HUES64 (cell line): Measurements from ENCODE around the gene ADAMTS14.

ENCODE experiments used
- H3K27ac ChIP-seq: 2 replicates; pipeline ENCODE4 v1.7.0; 2013; ENCODE audit warnings: low read depth, low read length, inconsistent platforms
- H3K27me3 ChIP-seq: 2 replicates; pipeline ENCODE4 v1.6.1; 2013; ENCODE audit warnings: mild to moderate bottlenecking, low read length; ENCODE audit not compliant: insufficient read depth
- H3K36me3 ChIP-seq: 2 replicates; pipeline ENCODE4 v1.6.1; 2013; ENCODE audit warnings: mild to moderate bottlenecking, low read length; ENCODE audit not compliant: insufficient read depth
- H3K4me1 ChIP-seq: 2 replicates; pipeline ENCODE4 v1.6.1; 2013; ENCODE audit warnings: mild to moderate bottlenecking, low read length, moderate library complexity; ENCODE audit not compliant: insufficient read depth
- H3K4me3 ChIP-seq: 2 replicates; pipeline ENCODE4 v1.5.1; 2013; ENCODE audit warnings: mild to moderate bottlenecking, low read length, moderate library complexity
- H3K9ac ChIP-seq: 2 replicates; pipeline ENCODE4 v1.6.1; 2013; ENCODE audit warnings: mild to moderate bottlenecking, low read depth, low read length
- H3K9me3 ChIP-seq: 2 replicates; pipeline ENCODE4 v1.6.1; 2013; ENCODE audit warnings: low read depth, low read length; ENCODE audit not compliant: insufficient read depth
- WGBS: fragments of 150-250, 120-280 bp; methylation state at CpG from one replicate; pipeline ENCODE4 v1.1.7; 2013; ENCODE audit warnings: missing lambda C conversion rate; 5-methylcytosine and 5-hydroxymethylcytosine counted together

The ADAMTS14 gene

DNA sequence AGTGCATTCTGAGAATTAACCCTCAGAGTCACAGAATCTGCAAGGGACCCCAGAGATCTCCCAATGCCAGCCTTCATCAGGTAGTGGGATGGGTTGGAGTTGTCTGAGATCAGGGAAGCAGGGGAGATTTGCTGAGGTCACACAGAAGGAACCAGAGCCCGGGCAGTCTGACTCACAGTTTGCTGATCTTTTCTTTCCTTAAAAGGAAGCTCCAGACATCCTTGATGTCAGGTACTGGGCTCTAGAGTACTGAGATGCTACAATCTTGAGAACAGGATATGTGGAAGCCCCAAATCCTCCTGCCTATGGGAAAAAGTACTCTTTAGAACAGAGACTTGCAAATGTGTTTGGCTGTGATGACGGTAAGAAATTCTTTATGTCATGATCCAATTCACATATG is 112.2 kb downstream of the ADAMTS14 start:
- no peaks in the 10 kb centered on the region for H3K4me1 ChIP-seq
- H3K4me3 ChIP-seq, result no peak overlapping the region
- H3K9ac ChIP-seq, result no peak overlapping the region
- H3K9me3 ChIP-seq, result no peaks in the 10 kb centered on the region
- no peaks in the 10 kb centered on the region for H3K27me3 ChIP-seq
- no peak overlapping the region for H3K27ac ChIP-seq
- WGBS, result 80% methylated on average over 2 of the region's 2 CpGs
- no peaks in the 10 kb centered on the region for H3K36me3 ChIP-seq

DNA sequence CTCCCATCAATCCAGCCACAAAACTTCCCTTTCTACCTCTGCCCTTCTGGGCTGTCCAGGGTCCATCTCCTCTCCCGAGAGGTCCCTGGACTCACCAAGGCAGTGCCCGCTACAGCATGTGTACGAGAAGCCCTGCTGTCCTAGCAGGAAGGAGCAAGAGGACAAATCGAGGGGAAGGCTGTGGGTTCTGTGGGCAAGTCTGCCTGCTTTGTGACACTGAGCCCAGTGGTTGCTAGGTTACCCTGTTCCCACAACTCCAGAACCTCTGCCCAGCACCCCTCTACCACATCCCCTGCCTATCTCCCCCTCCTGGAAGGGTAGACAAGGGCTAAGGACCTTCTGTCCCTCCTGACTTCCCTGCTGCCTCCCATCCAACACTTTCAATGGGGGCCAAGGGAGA is 112.9 kb downstream of the ADAMTS14 start, which contains the start of gene TBATA:
Gene TBATA, minus strand, starts transcription at position 188 of the 400 bp plus-strand sequence. CDS start 1,998 bp downstream, outside the sequence.
- Histone ChIP-seq H3K36me3 (no peaks in the 10 kb centered on the region), H3K27ac (no peak within 1 kb of the TSS), H3K9ac (no peak within 1 kb of the TSS), H3K4me1 (no peaks in the 10 kb centered on the region), H3K4me3 (no peak within 1 kb of the TSS), H3K27me3 (no peaks in the 10 kb centered on the region), H3K9me3 (no peaks in the 10 kb centered on the region)
- WGBS, result 89% methylated on average over 4 of the region's 4 CpGs

DNA sequence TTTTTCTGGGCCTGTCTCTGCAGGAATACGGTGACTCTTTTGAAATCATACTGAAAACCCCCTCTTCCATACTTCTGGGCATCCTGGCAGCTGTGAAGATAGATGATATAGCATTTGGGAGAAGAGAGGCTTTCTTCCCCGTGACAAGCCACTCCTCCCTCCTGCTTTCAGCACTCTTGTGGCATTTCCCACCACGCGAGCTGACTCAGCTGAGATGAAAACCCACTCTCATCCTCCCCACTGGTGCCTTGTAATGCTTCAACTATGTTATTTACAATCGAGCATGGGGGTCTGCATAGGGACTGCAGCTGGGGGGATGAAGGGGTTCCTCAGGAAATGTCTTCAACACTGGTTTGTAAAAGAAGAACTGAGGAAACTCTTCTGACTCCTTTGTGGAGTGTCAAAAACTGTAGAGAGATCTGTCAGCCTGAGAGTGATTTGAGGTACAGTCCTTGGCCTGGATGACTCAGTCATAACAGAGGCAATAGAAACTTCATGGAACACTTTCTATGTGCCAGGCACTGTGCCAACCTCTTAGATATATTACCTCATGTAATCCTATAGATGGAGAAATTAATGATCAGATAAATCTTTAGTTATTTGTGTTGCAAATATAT is 114.6 kb downstream of the ADAMTS14 start:
- H3K9me3 ChIP-seq, result no peaks in the 10 kb centered on the region
- no peaks in the 10 kb centered on the region for H3K36me3 ChIP-seq
- H3K4me3 ChIP-seq, result no peak overlapping the region
- no peak overlapping the region for H3K9ac ChIP-seq
- H3K4me1 ChIP-seq, result no peaks in the 10 kb centered on the region
- no peaks in the 10 kb centered on the region for H3K27me3 ChIP-seq
- H3K27ac ChIP-seq, result no peak overlapping the region
- WGBS, result 68% methylated on average over 5 of the region's 5 CpGs

DNA sequence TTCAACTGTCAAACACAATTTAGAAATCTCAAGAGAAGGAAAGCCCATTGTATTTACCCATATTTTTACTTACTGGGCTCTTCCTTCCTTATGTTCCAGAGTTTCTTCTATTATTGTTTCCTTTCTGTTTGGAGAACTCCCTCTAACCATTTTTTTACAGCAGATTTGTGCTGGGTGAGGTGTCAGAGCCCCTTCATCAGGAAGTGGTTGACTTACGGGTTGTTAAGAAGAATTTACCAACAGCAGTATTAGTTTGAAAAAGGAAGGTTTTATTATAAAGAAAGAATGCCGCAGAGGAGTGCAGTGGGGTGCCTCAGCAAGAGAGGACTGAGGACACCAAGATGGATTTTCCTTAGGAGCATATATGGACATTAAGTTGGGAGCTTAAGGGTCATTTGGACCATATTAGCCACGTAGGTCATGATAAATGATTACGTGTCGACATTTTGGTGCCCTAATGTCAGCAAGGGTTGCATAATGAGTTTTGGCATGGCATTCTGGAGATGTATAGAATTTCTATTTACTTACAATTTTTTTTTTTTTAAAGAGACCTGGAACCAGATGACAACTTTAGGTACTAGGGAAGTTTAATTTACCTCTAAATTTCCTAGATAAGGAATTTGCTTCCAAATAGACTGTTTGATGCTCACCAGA is 119.2 kb downstream of the ADAMTS14 start:
- Histone ChIP-seq H3K27ac (no peak overlapping the region), H3K9ac (no peak overlapping the region), H3K9me3 (no peaks in the 10 kb centered on the region), H3K36me3 (no peaks in the 10 kb centered on the region), H3K4me3 (no peak overlapping the region), H3K4me1 (no peaks in the 10 kb centered on the region), H3K27me3 (no peaks in the 10 kb centered on the region)
- 96% methylated on average over 5 of the region's 5 CpGs for WGBS

DNA sequence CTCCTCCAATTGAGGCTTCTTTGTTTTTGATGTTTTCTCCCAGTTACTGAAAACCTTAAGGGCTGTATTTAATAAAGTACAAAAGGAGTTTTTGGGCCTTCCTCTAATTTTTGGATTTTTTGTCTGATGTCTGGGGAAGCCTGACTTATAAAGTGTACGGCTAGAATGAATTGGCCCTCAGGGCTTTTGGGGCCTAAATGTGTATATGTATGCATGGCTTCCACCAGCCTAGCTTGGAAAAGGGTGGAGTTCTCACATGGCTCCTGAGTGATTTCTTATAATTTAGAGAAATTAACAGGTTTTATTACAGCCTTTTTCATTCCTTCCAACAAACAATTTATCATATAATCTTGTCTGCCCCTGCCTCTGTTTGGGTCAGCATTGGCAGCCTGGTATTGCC is 123.3 kb downstream of the ADAMTS14 start:
- H3K36me3 ChIP-seq, result no peaks in the 10 kb centered on the region
- H3K9ac ChIP-seq, result no peak overlapping the region
- no peaks in the 10 kb centered on the region for H3K4me1 ChIP-seq
- 94% methylated on average over 1 of the region's 1 CpG for WGBS
- no peak overlapping the region for H3K27ac ChIP-seq
- no peak overlapping the region for H3K4me3 ChIP-seq
- no peaks in the 10 kb centered on the region for H3K27me3 ChIP-seq
- H3K9me3 ChIP-seq, result no peaks in the 10 kb centered on the region

DNA sequence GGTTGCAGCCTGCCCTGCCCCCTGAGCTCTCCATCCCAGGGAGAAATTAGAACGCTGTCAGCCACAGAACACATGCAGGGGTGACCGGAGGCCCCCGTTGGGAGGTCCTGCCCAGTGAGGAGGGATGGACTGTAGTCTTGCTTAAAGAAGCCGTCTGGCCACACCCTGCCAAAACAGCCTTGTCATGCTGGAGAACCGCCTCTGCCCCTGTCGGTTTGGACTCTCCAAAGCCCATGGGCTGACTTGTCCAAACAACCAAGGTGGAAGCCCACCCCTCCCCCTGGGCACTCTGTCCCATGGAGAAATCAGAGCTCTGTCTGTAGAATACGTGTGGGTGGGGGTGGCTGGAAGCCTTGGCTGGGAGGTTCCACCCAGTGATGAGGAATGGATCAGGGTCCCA is 125.5 kb downstream of the ADAMTS14 start:
- H3K27me3 ChIP-seq, result no peaks in the 10 kb centered on the region
- no peak overlapping the region for H3K4me3 ChIP-seq
- 93% methylated on average over 7 of the region's 7 CpGs for WGBS
- H3K36me3 ChIP-seq, result no peaks in the 10 kb centered on the region
- H3K9me3 ChIP-seq, result no peaks in the 10 kb centered on the region
- H3K4me1 ChIP-seq, result no peaks in the 10 kb centered on the region
- no peak overlapping the region for H3K9ac ChIP-seq
- H3K27ac ChIP-seq, result no peak overlapping the region

DNA sequence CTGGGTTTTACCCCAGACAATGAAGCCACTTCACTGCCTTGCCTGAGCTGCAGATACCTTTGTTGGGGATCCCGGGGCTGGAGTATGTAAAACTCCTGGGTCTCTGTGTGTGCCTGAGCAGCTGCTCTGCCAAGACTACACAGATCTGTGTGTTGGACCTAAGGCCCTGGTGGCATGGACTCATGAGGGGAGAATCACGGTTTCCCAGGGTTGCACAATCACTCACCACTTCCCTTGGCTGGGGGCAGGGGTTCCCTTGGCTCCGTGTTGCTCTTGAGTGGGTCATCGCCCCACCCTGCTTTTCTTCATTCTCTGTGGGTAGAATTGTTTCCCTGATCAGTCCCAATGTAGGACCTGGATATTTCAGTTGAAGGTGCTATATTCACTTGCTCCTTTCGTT is 126.8 kb downstream of the ADAMTS14 start:
- no peaks in the 10 kb centered on the region for H3K36me3 ChIP-seq
- WGBS, result 94% methylated on average over 5 of the region's 5 CpGs

DNA sequence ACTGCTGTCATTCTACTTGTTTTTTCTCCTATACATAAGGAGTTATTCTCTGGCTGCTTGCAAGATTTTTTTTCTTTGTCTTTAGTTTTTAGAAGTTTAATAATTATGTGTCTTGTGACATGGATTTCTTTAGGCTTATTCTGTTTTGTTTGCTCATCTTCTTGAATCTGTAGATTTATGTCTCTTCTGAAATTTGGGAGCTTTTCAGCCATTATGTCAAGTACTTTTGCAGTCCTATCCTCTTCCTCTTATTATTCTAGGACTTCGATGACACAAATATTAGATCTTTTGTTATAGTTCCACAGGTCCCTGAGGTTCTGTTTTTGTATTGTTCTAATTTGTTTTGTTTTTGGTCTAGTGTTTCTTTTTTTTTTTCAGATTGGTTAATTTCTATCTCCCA is 129.5 kb downstream of the ADAMTS14 start:
- H3K9me3 ChIP-seq, result no peaks in the 10 kb centered on the region
- no peak overlapping the region for H3K4me3 ChIP-seq
- H3K36me3 ChIP-seq, result no peaks in the 10 kb centered on the region
- no peak overlapping the region for H3K27ac ChIP-seq
- no peaks in the 10 kb centered on the region for H3K27me3 ChIP-seq
- H3K4me1 ChIP-seq, result no peaks in the 10 kb centered on the region; the same call in 1 of the 2 replicates
- no peak overlapping the region for H3K9ac ChIP-seq
- WGBS, result no CpG with 5 or more reads among the region's 1 CpG

More for the DNA sequence above, 126.8 kb downstream of the ADAMTS14 start:
- H3K27ac ChIP-seq, result no peak overlapping the region
- H3K4me3 ChIP-seq, result no peak overlapping the region
- H3K27me3 ChIP-seq, result no peaks in the 10 kb centered on the region
- H3K9me3 ChIP-seq, result no peaks in the 10 kb centered on the region
- no peak overlapping the region for H3K9ac ChIP-seq
- H3K4me1 ChIP-seq, result no peaks in the 10 kb centered on the region

DNA sequence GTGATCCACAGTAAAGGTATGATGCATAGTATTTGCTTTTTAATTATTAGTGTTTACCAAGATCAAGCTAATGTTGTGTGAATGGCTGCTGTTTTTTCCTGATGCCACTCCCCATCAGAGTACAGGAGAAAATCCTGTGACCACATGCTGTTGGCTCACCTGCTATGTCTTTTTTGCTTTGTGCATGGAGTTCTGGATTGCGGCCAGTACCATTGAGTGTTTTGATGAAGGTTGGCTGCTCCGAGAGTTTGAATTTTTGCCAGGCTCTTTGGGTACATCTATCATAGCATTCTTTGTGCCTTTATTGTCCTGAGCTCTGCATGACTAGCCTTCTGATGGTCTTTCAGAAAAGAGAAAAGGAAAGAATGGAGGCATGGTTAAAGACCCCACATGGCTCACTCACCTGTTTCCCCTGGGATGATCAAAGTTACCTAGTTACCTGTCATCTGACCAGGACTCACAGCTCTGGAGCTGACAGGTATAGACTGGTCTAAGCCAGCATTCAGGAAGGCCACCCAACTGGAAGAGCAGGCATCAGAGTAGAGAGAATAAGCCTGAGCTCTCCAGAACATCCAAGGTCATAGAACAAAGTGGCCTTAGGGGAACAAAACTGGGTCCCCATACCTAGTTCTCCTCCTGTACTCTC is 131.6 kb downstream of the ADAMTS14 start:
- Histone ChIP-seq H3K27me3 (no peaks in the 10 kb centered on the region), H3K4me1 (peaks cover 5% of the 10 kb centered on the region; the same call in 1 of the 2 replicates), H3K27ac (no peak overlapping the region), H3K4me3 (no peak overlapping the region), H3K9me3 (no peaks in the 10 kb centered on the region), H3K36me3 (no peaks in the 10 kb centered on the region), H3K9ac (no peak overlapping the region)
- 100% methylated on average over 2 of the region's 2 CpGs for WGBS

DNA sequence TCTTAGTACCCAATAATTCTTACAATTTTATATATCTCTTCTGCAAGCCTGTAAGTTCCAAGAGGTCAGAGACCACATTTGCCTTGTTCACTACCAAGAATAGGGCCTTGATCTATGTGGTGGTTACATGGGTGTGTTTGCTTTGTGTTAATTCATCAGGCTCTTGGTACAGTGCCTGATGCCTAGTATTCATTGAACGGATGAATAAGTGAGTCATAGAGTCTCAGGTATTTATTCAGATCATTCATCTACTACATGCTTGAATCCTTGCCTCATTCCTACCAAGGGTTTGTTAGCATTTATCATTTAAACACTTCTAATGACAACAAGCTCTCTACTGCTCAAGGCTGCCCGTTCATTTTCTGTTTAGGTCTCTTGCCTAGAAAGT is 132.1 kb downstream of the ADAMTS14 start:
- Histone ChIP-seq H3K9ac (no peak overlapping the region), H3K4me3 (no peak overlapping the region), H3K36me3 (no peaks in the 10 kb centered on the region), H3K27ac (no peak overlapping the region), H3K9me3 (no peaks in the 10 kb centered on the region), H3K27me3 (no peaks in the 10 kb centered on the region), H3K4me1 (peaks cover 5% of the 10 kb centered on the region; the same call in 1 of the 2 replicates)
- WGBS, result 97% methylated on average over 2 of the region's 2 CpGs

DNA sequence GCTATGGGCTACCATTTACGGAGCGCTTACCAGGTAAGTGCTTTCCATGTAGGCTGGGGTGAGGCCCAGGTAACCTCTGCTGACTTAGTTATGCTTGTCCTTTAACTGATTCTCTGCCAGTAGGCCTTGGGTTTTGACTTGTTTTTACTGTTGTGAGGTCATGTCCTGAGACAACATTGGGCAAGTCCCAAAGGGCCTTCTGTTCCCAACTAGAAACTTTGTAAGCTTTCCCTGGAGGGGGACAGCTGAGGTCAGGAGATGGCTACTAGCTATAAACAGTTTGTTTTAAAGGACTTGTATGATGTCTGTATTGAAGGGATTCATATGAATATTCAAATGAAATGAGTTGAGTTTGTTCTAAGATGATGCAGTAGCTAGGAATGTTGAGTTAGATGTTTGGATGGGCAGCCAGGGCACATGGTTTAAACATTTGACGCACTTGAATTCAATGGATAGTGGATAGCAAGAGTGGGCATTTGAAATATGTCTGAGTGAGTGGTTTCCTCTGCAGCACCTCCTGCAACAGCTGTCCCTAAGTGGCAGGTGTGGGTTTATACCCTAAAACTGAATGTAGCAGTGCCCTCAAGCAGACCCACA is 133.4 kb downstream of the ADAMTS14 start:
- H3K36me3 ChIP-seq, result no peaks in the 10 kb centered on the region
- no peaks in the 10 kb centered on the region for H3K9me3 ChIP-seq
- H3K9ac ChIP-seq, result no peak overlapping the region
- 97% methylated on average over 3 of the region's 3 CpGs for WGBS
- no peak overlapping the region for H3K4me3 ChIP-seq
- H3K27ac ChIP-seq, result no peak overlapping the region
- H3K27me3 ChIP-seq, result no peaks in the 10 kb centered on the region
- peaks cover 5% of the 10 kb centered on the region; the same call in 1 of the 2 replicates for H3K4me1 ChIP-seq
